ENCODE data around the gene CANT1.
"Not testable (repeated sequence)": the region's sequence is repeated elsewhere in the genome, so short reads cannot be mapped to it uniquely, and the experiment has no call there.

The CANT1 gene

DNA sequence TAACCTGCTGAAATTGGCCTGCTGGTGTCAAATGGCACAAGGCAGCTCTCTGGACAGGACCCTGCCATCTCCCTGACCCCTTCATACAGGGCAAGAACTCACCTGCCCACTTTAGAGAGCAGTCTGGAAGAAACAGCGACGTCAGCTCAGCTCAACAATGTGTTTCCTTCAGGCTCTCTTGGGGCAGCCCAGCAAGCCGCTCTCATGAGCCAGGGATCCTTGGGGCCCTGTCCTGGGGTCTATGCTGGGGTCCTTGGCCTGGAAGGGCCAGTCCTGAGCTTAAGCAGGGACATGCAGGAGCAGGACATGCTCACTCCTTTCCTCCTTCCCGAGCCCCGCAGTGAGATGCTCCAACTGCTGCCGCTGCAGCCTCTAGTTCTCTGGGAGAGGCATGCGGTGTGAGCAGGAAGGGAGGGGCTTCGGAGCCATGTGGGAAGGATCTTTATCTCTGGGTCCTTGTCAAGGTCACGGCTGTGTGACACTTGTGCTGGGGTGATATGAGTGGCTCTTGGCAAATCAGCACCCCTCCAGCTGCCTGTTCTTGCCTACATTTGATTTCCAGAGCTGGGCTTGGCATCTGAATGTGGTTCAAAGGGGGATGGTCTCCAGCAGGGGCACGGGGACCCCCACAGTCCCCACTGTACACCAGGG lies 17.8 kb upstream of the CANT1 start:
- no peak for DNase-seq

DNA sequence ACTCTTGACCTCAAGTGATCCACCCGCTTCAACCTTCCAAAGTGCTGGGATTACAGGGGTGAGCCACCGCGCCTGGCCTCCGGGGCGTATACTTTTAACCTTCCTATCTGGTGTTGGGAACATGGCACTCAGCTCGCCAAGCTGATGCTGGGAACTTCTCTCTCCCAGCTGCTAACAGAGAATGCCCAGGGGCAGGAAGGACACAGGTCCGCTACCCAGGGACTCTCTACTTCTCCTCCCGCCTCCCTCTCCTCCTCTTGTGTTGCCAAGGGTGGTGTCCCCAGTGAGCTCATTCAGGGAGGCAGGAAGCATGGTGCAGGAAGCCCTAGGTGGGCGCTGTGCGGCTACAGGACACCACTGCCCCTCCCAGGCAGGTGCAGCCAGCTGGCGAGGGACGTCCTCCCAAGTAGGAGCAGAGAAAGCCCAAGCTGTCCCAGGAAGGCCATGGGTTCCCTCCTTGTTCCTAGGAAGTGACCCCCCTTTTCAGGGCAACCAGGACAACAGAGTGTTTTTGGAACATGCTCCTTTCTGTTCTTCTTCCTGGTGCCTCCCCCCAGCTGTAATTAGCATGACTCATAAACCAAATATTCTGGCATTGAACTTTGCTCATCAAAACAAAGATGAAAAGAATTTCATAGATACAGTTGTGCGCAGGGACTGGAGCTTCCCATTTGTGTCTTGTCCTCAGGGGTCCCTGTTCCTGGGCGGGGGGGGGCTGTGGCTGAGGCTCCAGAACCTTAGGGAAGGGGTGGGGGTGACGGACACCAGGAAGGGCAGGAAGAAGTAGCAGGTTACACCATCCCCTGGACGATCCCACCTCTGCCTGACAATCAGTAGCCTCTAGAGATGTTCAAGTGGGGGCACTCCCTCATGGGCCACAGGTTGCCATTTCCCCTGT lies 17.1 kb upstream of the CANT1 start:
- DNase-seq = peak; percentile 14 to 26

DNA sequence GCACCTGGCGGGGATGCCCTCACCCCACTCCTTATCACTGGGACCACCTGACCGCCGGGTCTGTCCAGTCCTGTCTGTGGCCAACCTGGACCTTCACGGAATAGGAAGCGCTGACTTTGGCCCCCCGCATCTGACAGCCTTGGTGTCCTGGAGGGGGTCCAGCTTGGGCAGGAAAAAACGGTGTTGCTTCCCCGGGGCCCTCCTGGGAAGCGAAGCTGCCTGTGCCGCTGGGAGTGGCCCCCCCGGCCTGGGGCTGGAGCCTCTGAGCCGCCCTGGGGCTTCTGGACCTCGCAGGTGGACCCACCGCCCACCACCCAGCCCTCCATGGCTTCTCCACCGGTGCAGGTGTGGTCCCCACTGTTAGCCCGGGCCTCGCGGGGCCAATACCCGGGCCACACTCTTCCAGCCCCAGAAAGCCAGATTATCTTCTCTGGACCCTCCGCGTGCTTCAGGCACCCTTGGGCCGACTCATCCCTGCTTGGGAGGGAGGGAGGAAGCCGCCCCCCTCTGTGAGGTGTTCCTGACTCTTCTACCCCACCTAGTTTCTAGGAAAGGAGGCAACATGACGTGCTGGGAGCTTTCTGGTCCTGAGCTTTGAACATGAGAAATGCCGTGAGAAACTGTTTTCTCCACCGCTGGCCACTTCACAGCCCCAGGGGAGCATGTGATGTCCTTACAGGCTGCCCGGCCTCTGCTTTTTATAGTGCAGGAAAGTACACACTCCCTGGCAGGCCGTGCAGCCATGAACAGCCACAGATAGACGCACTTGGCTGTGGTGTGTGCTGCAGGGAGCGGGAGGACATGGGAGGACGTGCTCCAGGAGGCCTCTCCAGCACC lies 15.6 kb upstream of the CANT1 start:
- peak in 1 of 2 experiments; percentile 32 for DNase-seq

DNA sequence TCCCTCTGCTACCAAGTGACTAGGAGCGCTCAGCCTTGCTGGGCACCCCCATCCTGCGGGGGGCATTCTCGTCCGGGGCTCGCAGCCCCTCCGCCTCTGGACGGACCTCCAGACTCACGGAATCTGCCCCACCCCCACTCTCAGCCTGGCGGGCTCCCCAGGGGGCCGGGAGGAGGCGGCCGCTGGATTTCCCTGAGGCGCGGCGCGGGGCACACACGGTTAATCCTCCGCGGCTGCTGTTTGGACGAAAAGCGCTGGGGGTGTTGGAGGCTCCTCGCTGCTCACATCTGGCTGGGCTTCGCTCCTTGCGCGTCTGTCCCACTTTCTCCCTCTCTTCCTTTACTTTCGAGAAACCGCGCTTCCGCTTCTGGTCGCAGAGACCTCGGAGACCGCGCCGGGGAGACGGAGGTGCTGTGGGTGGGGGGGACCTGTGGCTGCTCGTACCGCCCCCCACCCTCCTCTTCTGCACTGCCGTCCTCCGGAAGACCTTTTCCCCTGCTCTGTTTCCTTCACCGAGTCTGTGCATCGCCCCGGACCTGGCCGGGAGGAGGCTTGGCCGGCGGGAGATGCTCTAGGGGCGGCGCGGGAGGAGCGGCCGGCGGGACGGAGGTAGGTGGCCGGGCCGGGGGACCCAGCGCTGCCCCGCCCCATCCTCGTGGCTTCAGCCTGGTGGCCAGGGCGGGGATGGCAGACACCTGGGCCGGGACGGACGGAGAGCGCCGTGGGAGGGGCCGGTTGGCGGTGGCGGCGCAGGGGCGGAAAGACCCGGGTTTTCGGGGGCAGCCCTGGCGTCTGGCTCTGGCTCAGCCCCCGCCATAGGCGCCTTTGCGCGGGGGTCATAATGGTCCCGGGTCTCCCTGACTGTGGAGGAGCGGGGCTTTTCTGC lies 14.6 kb upstream of the CANT1 start, which contains the start of gene C1QTNF1:
C1QTNF1 (plus strand) TSS at position 284 of the 886 bp plus-strand sequence. CDS start 19,800 bp downstream, outside the sequence.
- DNase-seq = no peak

DNA sequence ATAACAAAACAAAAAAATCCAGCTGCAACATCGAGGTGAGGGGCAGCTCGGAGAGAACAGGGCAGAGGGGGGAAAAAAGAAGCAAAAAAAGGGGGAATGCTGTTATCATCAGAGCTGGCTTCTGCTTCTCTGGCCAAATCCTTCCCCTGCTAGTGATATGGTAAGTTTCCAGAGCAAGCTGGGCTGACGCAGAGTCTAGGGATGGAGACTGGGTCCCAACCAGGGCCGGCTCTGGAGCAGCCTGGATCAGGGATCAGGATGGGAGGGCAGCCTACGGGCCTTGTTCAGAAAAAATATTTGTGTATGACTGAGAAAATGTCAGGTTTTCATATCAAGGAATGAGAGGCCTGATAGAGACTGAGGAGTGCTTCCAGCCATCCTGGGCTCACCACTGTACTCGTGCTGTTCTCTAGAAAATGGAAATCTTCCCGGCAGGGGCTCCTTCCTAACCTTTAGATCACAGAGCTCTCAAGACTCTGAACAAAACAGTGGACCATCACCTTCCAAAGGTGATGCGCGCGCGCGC lies 13.7 kb upstream of the CANT1 start:
- DNase-seq = no peak

DNA sequence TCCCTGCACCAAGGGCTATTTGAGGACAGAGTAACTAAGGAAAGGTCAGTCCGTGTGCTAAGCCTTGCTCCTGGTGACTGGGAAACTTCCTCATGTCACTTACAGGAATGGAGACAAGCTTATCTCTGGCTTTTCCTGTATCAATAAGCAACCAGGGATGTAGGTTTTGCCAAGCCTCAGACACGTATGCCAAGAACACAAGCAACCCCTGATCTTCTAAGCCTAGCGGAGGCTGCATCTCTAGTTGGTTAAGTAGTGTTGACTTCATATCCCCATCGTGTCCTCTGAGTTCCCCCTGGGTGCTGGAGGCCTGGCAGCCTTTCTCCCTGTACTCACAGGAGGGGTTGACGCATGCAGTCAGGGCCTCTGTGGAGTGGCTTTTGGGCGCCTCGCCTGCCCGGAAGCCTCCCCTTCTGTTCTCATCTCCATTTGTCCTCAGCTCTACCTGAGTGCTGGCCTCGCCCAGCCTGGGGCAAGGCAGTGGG lies 13.0 kb upstream of the CANT1 start:
- no peak for DNase-seq

DNA sequence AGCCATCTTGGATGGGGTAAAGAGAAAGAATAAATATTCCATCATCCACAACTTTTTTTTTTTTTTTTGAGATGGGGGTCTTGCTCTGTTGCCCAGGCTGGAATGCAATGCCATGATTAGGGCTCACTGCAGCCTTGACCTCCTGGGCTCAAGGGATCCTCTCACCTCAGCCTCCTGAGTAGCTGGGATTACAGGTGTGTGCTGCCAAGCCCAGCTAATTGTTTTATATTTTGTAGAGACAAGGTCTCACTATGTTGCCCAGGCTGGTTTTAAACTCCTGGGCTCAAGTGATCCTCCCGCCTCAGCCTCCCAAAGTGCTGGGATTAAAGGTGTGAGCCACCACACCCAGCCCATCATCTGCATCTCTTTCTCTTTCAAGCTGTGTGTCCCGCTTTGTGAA lies 12.4 kb upstream of the CANT1 start:
- not testable (repeated sequence) for DNase-seq

DNA sequence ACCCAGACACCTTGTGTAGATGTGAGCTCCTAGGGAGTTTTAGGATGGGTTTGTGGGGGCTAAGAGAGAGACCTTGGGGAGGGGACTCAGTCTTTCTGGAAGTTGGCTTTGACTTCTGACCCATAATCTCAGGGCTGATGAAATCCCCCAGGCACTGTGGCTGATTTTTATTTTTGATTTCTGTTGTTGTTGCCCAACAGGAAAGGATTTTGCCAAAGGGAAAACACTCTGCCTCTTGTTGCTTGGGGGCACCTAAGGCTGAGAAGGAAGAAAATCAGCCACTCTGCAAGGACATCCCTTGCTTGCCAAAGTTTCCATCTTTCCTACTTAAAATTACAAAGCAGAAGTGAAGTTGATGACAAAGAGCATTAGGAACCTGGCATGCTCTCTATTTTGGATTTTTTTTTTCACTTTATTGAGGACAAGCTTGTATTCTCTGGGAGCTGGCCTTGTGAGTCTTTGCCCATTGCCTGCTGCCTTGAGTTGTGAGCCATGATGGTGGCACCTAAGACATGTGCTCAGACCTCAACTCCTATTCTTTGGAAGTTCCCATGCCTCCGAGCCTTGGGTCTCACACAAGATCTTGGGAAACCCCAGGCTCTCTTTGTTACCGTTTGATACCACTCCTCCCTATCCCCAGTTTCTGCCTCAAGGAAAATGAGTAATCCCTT lies 11.2 kb upstream of the CANT1 start:
- DNase-seq = no peak

DNA sequence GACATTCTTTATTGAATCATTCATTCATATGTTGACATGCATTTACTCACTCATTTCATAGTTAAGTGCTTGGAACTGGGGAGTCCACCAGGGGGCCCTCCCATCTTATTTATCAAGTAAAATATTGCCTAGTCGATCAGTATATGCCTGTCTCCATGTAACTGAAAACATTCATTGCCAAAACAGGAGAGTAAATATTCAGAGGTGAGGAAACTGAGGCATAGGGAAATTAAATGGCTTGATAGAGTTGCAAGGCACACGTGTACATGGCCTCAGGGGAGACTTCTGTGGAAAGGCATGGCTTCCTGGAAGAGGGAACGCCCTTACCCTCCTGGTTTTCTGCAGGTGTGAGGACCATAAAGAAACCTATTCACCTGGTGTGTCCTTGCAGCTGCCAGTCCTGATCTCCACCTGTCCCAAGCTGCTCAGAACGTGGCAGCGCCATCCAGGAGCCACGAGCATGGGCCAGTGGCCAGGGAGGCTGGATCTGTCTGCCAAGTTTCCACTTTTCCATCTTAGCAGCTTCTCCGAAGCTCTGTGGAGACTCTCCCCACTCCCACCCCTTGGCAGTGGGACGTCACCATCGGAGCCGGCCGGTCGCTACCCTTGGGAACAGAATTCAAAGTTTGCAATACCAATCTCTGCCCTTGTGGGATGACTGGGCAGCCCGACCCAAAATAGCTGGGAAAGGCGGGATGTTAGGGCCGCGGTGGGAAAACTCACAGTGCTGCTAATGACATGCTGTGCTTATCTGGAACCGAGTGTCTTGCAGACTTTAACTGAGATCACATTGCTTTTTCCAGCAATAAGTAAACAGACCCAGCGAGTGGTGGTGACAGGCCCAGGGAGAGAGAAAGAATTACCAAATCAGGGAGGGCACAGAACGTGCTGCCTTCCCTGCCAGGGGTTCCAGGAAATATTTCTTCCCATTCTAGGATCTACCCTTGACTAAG lies 10.3 kb upstream of the CANT1 start:
- DNase-seq = peak; percentile 63 to 77

DNA sequence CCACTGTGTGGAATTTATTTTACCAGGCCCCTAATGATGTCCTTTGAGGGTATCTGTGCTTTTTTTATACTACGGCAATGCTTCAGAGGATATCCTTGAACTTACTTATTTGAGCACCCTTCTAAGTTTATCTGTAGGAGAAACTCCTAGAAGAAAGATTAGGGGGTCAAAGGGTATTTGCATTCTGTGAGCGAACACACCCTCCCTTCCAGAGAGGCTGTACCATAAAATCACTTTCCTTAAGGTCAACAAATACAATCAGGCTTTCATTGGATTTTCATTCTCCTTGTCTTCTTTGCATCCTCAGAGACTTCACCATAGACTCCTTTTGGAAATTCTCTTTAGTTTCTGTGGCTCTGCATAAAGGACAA lies 9.7 kb upstream of the CANT1 start:
- no peak for DNase-seq

DNA sequence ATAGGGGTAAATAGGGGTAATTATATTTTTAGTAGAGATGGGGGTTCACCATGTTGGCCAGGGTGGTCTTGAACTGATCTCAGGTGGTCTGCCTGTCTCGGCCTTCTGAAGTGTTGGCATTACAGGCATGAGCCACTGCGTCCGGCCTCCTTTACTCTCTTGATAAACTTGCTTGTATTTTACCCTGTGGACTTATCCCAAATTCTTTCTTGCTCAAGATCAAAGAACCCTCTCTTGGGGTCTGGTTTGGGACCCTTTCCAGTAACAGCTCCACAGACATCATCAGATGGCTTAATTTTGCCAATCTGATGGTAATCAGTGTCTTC lies 8.8 kb upstream of the CANT1 start:
- no peak for DNase-seq

DNA sequence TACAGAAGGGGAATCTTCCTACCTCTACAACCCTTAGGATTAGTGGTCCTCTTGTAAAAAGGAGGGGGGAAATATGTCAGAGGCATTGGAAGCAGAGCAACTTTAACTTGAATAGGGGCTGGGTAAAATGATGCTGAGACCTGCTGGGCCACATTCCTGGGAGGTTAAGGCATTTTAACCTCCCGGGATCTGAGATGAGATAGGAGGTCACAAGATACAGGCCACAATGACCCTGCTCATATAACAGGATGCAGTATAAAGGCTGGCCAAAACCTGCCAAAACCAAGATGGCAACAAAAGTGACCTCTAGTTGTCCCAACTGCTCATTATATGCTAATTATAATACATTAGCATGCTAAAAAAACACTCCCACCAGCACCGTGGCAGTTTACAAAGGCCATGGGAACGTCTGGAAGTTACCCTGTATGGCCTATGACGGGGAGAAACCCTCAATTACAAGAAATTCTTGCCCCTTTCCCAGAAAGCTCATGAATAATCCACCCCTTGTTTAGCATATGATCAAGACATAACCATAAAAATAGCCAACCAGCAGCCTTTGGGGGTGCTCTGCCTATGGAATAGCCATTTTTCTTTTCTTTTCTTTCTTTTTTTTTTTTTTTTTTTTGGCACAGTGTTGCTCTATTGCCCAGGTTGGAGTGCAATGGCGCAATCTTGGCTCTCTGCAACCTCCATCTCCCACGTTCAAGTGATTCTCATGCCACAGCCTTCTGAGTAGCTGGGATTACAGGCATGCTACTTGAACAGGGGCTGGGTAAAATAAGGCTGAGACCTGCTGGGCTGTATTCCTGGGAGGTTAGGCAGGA lies 8.2 kb upstream of the CANT1 start:
- no peak for DNase-seq

DNA sequence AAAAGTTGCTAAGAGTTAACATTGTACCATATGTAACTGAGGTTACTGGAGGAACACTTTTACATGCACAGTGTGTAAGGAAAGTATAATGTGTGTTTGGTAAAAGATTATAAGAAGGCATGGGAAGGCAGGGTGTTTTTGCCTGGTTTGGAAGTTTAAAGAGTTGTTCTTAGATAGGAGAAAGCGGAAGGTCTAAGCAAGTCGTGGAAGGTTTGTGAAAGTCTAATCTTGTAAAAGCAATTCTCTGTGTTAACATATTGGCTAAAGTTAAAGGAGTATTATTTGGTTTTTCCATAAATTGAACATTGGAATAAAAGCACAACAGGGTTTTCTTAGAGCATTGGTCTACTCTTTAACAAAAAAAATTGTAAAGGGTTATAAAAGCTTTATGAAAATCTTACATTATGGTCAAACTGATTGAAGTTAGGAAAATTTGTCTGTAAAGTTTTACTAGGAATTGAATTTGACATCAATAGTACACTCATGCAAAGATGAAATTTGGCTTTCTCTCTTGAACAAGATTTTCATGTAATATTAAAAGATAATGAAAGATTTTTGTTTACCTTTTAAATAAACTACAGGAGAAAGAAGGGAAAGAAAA lies 4.7 kb upstream of the CANT1 start:
- no peak for DNase-seq

DNA sequence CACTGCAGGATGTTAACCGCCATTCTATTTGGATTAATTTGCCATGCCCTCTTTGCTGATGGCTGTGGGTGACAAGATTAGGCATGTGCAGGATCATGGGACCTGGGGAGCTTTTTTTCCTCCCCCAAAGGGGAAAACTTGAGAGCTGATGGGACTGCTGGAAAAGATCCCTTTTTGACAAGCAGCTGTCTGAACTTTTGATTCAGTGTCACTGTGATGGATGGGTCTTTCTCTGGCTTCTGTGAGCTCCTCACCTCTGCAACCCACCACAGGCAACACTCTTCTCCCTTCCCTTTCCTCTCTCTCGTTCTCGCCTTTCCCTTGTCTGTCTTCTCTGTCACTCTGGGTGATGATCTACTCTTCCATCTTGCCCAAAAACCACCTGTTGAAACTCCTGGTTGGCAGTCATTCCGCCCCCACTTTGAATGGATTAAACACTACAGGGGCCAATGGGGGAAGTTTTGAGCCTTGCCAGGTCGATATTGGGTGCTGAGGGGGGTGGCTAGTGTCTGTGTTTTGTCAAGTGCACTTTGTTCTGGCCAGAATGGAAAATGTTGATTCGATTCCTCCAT lies 3.1 kb upstream of the CANT1 start:
- no peak for DNase-seq

DNA sequence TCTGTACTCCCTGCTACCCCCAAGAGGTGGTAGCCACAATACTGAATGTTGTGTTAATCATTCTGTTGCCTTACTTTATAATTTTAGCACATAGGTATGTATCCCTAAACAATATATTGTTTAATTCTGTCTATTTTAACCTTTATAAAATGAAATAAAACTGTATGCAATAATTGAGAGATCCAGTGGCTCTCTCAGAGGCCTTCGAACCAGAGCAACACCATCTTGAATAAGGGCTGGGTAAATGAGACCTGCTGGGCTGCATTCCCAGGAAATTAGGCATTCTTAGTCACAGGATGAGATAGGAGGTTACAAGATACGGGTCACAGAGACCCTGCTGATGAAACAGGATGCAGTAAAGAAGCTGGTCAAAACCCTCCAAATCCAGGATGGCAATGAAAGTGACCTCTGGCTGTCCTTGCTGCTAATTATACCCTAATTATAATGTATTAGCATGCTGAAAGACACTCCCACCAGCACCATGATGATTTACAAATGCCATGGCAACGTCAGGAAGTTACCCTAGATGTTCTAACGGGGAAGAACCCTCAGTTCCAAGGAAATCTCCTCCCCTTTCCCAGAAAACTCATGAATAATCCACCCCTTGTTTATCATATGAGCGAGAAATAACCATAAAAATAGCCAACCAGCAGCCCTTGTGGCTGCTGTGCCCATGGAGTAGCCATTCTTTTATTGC lies 2.0 kb upstream of the CANT1 start:
- no peak for DNase-seq

DNA sequence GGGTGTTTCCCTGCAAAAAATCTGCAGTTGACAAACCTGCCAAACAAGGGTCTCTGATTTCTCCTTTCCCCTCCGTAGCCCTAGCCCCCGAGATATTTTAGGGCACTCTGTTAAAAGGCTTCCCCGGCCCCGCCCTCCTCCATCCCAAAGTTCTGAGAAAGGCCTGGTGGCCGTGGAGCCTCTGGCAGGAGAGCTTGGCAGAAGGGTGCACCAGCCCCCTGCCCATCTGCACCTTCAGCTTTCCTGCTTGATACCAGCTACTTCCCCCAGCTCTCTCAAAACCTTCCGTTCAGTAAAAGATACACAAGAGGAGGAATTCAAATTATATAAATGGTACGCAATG lies 711 bp upstream of the CANT1 start:
- DNase-seq = no peak

DNA sequence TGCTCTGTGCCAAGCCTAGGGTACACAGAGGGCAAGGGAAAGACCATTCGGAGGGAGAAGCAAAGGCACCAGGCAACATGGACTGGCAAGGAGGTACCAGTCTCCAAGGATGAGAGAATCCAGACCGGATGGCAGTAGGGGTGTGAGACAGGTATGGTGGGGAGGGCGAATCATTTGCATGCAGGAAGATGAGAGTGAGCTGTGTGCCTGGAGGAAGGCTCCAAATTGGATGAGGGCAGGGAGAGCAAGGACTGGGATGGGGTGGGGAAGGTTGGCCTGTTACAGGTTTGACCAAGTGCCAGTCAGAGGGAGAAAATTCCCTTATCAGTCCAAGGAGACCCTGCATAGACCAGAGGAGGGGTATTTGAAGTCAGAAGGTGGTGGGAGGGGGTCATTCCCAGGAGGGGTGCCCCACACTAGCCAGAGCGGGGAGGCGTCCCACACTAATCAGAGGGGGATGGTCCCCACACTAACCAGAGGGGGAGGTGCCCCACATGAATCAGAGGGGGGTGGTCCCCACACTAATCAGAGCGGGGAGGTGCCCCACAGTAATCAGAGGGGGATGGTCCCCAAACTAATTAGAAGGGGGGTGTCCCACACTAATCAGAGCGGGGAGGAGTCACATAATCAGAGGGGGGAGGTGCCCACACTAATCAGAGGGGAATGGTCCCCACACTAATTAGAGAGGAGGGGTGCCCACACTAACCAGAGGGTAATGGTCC lies 737 bp downstream of the CANT1 start:
- no peak for DNase-seq
